ENCODE measurements around the gene SHISAL2A. TPM values are rescaled to one million over a fixed set of nuclear protein-coding genes. Genes with fewer than 3 reads are reported as not detected.

SHISAL2A gene
- total and polyA plus RNA-seq, 10 of the 15 experiments (the other 5 are each of a cell fraction or from before 2014, with no cell fraction given), result 0.18 to 0.67 (median 0.45) TPM

DNA sequence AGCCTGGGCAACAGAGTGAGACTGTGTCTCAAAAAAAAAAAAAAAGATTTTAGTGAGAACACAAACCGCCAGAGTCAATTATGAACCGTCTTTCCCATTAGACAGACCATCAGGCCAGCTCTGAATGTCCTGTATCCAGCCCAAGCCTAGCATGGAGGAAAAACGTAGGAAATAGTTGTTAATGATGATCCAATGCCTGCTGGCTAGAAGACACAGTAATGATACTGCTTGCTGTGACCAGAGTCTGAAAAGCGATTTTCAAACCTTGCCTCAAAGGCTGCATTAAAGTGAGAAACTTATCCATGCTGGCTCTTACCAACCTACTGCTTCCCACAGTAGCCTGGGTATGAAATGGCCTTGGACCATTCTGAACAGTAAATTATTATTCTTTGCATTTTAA, 48.2 kb downstream of the SHISAL2A start:
- H3K4me1 ChIP-seq (ENCODE audit: control insufficient read depth, insufficient read depth, low read length), result no peaks in the 10 kb centered on the region
- intact Hi-C loops (cut with micrococcal nuclease; ENCODE audit: unreplicated experiment), result loop anchor here (10.0 kb wide), 2 partner anchors 126 to 316 kb away; partner anchors contain the start of genes CC2D1B and TUT4
- ATAC-seq, result no peak
- peaks cover 0 to 2% of the 10 kb centered on the region in 2 experiments; a peak in 1 of 4 replicates for H3K36me3 ChIP-seq (ENCODE audit: control insufficient read depth in 2 of 2, insufficient read depth in 2 of 2, low read length in 1 of 2)
- FAIRE-seq, result no peak
- RAD21 ChIA-PET (ENCODE audit: unreplicated experiment), result no interaction called here
- BruUV-seq (replicated peaks), result no TSS peak
- H3K4me3 ChIP-seq, result no peak overlapping the region
- POLR2A ChIA-PET, result no interaction called here
- H3K9me3 ChIP-seq (replicated peaks; ENCODE audit: control insufficient read depth, insufficient read depth, low read length), result no peaks in the 10 kb centered on the region
- H2AFZ ChIP-seq (ENCODE audit: control insufficient read depth, low read depth, low read length), result no peak overlapping the region
- no peak overlapping the region for H3K9ac ChIP-seq (ENCODE audit: control insufficient read depth, insufficient read depth, low read length)
- H3K27ac ChIP-seq (ENCODE audit: control insufficient read depth, insufficient read depth), result no peak overlapping the region
- no peaks in the 10 kb centered on the region for H3K27me3 ChIP-seq (replicated peaks in 1 of 2; ENCODE audit: control insufficient read depth in 2 of 2, insufficient read depth in 2 of 2, low read length in 1 of 2)
- SMC1A ChIA-PET (ENCODE audit: uncharacterized antibody, unreplicated experiment), result interaction anchor here (0.7 kb wide), 1 partner anchor 77 kb away, joined by 5 read pairs; no protein-coding TSS in a partner anchor
- CTCF ChIA-PET, result no interaction called here
- H4K20me1 ChIP-seq (ENCODE audit: control insufficient read depth, insufficient read depth), result no peaks in the 10 kb centered on the region
- no peaks in the 10 kb centered on the region for H3K79me2 ChIP-seq (ENCODE audit: control insufficient read depth, insufficient read depth, low read length)
- no peak overlapping the region for H3K4me2 ChIP-seq (ENCODE audit: control insufficient read depth, insufficient read depth)
- in situ Hi-C loops (cut with MboI), result loop anchor here (10.0 kb wide), 1 partner anchor 536 kb away; the partner anchor contains the start of gene ZFYVE9
- WGBS (ENCODE audit: insufficient coverage, insufficient replicate concordance, low lambda C conversion rate, missing lambda C conversion rate), result 90% methylated on average over 4 of the region's 4 CpGs
- DNase-seq (ENCODE audit: low read depth, low spot score), result no peak
- no peak for TF ChIP-seq MXI1 (IDR thresholded peaks at IDR 0.05; ENCODE audit: low read depth, low read length)
- TF ChIP-seq CUX1 (IDR thresholded peaks at IDR 0.05; ENCODE audit: insufficient replicate concordance, low read depth, low read length), result no peak
- TF ChIP-seq, protein P1, sequence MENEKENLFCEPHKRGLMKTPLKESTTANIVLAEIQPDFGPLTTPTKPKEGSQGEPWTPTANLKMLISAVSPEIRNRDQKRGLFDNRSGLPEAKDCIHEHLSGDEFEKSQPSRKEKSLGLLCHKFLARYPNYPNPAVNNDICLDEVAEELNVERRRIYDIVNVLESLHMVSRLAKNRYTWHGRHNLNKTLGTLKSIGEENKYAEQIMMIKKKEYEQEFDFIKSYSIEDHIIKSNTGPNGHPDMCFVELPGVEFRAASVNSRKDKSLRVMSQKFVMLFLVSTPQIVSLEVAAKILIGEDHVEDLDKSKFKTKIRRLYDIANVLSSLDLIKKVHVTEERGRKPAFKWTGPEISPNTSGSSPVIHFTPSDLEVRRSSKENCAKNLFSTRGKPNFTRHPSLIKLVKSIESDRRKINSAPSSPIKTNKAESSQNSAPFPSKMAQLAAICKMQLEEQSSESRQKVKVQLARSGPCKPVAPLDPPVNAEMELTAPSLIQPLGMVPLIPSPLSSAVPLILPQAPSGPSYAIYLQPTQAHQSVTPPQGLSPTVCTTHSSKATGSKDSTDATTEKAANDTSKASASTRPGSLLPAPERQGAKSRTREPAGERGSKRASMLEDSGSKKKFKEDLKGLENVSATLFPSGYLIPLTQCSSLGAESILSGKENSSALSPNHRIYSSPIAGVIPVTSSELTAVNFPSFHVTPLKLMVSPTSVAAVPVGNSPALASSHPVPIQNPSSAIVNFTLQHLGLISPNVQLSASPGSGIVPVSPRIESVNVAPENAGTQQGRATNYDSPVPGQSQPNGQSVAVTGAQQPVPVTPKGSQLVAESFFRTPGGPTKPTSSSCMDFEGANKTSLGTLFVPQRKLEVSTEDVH (IDR thresholded peaks at IDR 0.05; ENCODE audit: low read depth, partially characterized antibody), result no peak
- no peak for TF ChIP-seq SMC3 (IDR thresholded peaks at IDR 0.05; ENCODE audit: borderline replicate concordance, low read length)
- TF ChIP-seq SMAD1 (IDR thresholded peaks at IDR 0.05; ENCODE audit: low read depth, partially characterized antibody), result no peak
- no peak for TF ChIP-seq HDGF (IDR thresholded peaks at IDR 0.05)
- TF ChIP-seq, protein P2, sequence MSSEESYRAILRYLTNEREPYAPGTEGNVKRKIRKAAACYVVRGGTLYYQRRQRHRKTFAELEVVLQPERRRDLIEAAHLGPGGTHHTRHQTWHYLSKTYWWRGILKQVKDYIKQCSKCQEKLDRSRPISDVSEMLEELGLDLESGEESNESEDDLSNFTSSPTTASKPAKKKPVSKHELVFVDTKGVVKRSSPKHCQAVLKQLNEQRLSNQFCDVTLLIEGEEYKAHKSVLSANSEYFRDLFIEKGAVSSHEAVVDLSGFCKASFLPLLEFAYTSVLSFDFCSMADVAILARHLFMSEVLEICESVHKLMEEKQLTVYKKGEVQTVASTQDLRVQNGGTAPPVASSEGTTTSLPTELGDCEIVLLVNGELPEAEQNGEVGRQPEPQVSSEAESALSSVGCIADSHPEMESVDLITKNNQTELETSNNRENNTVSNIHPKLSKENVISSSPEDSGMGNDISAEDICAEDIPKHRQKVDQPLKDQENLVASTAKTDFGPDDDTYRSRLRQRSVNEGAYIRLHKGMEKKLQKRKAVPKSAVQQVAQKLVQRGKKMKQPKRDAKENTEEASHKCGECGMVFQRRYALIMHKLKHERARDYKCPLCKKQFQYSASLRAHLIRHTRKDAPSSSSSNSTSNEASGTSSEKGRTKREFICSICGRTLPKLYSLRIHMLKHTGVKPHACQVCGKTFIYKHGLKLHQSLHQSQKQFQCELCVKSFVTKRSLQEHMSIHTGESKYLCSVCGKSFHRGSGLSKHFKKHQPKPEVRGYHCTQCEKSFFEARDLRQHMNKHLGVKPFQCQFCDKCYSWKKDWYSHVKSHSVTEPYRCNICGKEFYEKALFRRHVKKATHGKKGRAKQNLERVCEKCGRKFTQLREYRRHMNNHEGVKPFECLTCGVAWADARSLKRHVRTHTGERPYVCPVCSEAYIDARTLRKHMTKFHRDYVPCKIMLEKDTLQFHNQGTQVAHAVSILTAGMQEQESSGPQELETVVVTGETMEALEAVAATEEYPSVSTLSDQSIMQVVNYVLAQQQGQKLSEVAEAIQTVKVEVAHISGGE (CRISPR knock-in tag; IDR thresholded peaks at IDR 0.05), result no peak
- TF ChIP-seq POLR2A (IDR thresholded peaks at IDR 0.05; ENCODE audit: low read depth, low read length), result no peak
- no peak for TF ChIP-seq NBN (IDR thresholded peaks at IDR 0.05)
- TF ChIP-seq POU2F2 (IDR thresholded peaks at IDR 0.05; ENCODE audit: borderline replicate concordance, low read depth, low read length), result no peak
- TF ChIP-seq KAT2A (conservative IDR thresholded peaks at IDR 0.05; ENCODE audit: control insufficient read depth, low read depth, low read length), result no peak
- no peak for TF ChIP-seq ETV6 (conservative IDR thresholded peaks at IDR 0.05 in 1 of 2, IDR thresholded peaks at IDR 0.05 in 1 of 2; ENCODE audit: borderline replicate concordance in 1 of 2, low read depth in 1 of 2)
- no peak for TF ChIP-seq SRF (IDR thresholded peaks at IDR 0.05; ENCODE audit: low read depth in 2 of 2, low read length in 2 of 2)
- TF ChIP-seq PML (IDR thresholded peaks at IDR 0.05; ENCODE audit: low read length), result no peak
